ENCODE measurements around the gene RFPL2.
"Not testable (repeated sequence)": the region's sequence is repeated elsewhere in the genome, so short reads cannot be mapped to it uniquely, and the experiment has no call there.

RFPL2 gene

GRCh38 chr22:32205974-32206773 lies 1.3 kb upstream of the RFPL2 start:
- no peak for DNase-seq (ENCODE audit: low read depth)

- DNase-seq (ENCODE audit: low read depth): no peak
Measured at GRCh38 chr22:32204040-32204855, 625 bp downstream of the RFPL2 start.

GRCh38 chr22:32203181-32204039 lies 1.5 kb downstream of the RFPL2 start:
- no peak for DNase-seq (ENCODE audit: low read depth)

GRCh38 chr22:32202539-32203180 lies 2.2 kb downstream of the RFPL2 start:
- DNase-seq (ENCODE audit: low read depth): no peak

GRCh38 chr22:32202161-32202538 lies 2.7 kb downstream of the RFPL2 start:
- DNase-seq (ENCODE audit: low read depth): no peak

GRCh38 chr22:32200752-32201151 lies 4.1 kb downstream of the RFPL2 start:
- DNase-seq (ENCODE audit: low read depth): no peak

GRCh38 chr22:32199961-32200360 lies 4.9 kb downstream of the RFPL2 start:
- DNase-seq (ENCODE audit: low read depth): no peak

GRCh38 chr22:32199341-32199740 lies 5.5 kb downstream of the RFPL2 start:
- DNase-seq (ENCODE audit: low read depth): no peak

- DNase-seq (ENCODE audit: low read depth): not testable (repeated sequence)
Measured at GRCh38 chr22:32197553-32198226, 7.2 kb downstream of the RFPL2 start.

GRCh38 chr22:32195900-32196299 lies 9.0 kb downstream of the RFPL2 start:
- not testable (repeated sequence) for DNase-seq (ENCODE audit: low read depth)

GRCh38 chr22:32193346-32193745 lies 11.5 kb downstream of the RFPL2 start:
- not testable (repeated sequence) for DNase-seq (ENCODE audit: low read depth)

- not testable (repeated sequence) for DNase-seq (ENCODE audit: low read depth)
Measured at GRCh38 chr22:32191021-32191420, 13.9 kb downstream of the RFPL2 start.

GRCh38 chr22:32185821-32186220 lies 19.1 kb downstream of the RFPL2 start:
- no peak for DNase-seq (ENCODE audit: low read depth)

GRCh38 chr22:32183625-32184024 lies 21.2 kb downstream of the RFPL2 start:
- DNase-seq (ENCODE audit: low read depth): no peak

GRCh38 chr22:32181043-32181442 lies 23.8 kb downstream of the RFPL2 start:
- no peak for DNase-seq (ENCODE audit: low read depth)

- no peak for DNase-seq (ENCODE audit: low read depth)
Measured at GRCh38 chr22:32177221-32177765, 27.6 kb downstream of the RFPL2 start.

GRCh38 chr22:32175683-32176644 lies 28.9 kb downstream of the RFPL2 start:
- DNase-seq (ENCODE audit: low read depth): no peak

GRCh38 chr22:32175115-32175514 lies 29.8 kb downstream of the RFPL2 start:
- no peak for DNase-seq (ENCODE audit: low read depth)

GRCh38 chr22:32165681-32166080 lies 39.2 kb downstream of the RFPL2 start:
- no peak for DNase-seq (ENCODE audit: low read depth)

Data from stromal cell of bone marrow (primary cell).